ENCODE data around the gene FGFRL1. TPM values are rescaled to one million over a fixed set of nuclear protein-coding genes. Genes with fewer than 3 reads are reported as not detected.
"Not testable (repeated sequence)": the region's sequence is repeated elsewhere in the genome, so short reads cannot be mapped to it uniquely, and the experiment has no call there.

FGFRL1 gene
- polyA plus RNA-seq, 4 donors, result 31.3 to 42.0 (median 38.1) TPM

DNA sequence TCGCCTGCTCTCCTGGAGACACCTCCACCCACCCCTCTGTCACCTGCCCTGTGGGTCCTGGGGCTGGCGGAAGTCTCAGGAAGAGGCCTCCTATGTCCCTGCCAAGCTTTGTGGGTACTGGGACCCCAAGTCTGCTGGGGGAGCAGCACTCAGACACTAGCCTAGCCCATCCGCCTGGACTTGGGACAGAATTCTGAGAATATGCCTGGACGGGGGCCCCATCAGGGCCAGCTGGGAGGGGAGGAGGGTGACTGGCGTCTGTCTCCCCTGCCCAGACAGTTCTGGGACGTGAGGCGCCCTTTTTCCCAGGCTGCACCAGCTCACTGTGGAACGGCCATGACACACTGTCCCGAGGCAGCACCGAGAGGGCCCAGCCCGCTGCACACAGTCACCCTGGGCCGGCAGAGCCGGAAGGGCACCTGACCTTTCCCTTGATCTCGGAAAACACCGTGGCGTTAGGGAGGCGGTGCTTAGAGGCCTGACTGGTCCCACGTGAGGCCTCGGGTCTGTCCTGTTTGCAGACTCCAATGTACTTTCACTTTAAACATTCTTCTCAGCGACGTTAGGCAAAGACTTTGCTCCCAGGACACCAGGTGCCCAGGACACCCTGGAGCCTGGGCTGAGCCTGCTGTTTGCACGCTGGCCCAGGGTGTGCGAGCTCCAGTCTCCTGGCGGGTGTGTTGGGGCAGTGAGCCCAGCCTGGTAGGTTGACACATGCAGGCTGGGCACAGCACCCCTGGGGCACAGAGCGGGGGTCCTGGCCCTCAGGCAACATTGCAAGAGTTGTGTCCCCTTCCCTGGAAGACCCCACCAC is 18.9 kb upstream of the FGFRL1 start:
- DNase-seq (ENCODE audit: low read depth in 4 of 4, low spot score in 3 of 4), result no peak

DNA sequence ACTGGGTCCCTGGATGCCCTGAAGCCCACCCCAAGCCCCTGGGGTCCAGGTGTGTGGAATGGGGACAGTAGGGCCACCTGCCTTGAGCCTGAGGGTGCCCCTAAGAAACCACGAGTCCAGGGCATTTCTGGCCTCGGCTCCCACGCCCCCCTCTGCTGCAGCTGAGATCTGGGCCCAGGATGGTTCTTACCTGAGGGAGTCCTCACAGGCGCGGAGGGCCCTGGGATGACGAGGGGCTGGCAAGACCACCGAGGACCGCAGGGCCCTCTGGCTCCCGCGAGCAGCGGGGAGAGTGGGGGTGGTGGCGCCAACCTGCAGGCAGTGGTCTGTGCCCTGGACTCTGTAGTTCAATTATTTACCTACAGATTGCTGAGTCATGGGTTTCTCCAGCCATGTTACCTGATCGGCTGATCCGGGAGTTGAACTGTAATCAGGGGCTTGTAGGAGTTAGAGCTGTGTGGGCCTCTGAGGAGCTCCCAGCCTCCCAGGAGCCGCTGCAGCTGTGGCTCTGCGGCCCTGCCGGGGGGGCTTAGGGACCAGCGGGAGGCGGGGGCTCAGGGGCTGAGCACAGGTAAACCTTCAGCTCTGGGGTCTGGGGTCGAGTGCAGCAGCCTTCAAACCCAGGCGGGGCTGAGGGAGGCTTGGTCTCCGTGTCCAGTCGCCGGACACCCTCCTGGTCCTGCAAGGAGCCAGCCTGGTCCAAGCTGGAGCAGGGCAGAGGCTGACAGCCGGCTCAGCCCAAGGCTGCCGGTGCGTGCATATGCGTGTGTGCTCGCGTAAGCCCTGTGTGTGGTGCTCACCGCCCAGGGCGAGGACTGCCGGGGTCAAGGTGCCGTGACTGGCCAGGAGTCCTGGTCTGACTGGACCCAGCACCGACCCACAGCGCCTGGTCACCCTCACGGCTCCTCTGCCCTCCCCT is 18.1 kb upstream of the FGFRL1 start, which contains the start of gene SLC26A1:
Gene SLC26A1, minus strand, starts transcription at position 294 of the 919 bp plus-strand sequence. CDS start 1,701 bp downstream, outside the sequence.
- no peak for DNase-seq (ENCODE audit: low read depth in 4 of 4, low spot score in 3 of 4)

DNA sequence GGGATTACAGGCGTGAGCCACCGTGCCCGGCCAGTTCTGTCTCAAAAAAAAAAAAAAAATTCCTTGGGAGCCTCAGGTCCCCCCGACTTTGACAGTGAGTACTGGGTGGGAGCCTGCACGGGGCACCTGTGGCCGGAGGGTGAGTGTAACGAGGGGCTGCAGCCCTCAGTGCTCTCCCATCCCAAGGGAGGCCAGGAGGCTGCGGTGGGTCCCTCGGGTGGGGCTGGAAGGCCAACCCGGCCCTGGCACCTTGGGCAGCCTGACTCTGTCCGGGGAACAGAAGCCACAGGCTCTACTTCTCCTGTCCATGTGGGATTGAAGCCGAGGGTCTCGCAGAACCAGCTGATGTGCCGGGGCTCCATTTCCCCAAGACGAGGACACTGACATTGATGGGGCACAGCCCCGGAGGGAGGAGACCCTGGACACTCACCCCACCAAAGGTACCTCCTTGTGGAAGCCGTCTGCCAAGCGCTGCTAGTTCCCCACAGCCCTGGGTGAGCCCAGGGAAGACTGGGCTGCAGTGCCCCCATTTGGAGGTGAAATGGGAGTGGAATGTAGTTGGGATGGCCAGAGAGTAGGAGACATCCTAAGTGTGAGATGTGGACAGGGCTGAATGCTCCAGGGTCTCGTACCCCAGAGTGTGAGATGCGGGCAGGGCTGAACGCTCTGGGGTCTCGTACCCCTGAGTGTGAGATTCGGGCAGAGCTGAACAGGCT is 16.0 kb upstream of the FGFRL1 start:
- no peak for DNase-seq (ENCODE audit: low read depth in 4 of 4, low spot score in 3 of 4)

DNA sequence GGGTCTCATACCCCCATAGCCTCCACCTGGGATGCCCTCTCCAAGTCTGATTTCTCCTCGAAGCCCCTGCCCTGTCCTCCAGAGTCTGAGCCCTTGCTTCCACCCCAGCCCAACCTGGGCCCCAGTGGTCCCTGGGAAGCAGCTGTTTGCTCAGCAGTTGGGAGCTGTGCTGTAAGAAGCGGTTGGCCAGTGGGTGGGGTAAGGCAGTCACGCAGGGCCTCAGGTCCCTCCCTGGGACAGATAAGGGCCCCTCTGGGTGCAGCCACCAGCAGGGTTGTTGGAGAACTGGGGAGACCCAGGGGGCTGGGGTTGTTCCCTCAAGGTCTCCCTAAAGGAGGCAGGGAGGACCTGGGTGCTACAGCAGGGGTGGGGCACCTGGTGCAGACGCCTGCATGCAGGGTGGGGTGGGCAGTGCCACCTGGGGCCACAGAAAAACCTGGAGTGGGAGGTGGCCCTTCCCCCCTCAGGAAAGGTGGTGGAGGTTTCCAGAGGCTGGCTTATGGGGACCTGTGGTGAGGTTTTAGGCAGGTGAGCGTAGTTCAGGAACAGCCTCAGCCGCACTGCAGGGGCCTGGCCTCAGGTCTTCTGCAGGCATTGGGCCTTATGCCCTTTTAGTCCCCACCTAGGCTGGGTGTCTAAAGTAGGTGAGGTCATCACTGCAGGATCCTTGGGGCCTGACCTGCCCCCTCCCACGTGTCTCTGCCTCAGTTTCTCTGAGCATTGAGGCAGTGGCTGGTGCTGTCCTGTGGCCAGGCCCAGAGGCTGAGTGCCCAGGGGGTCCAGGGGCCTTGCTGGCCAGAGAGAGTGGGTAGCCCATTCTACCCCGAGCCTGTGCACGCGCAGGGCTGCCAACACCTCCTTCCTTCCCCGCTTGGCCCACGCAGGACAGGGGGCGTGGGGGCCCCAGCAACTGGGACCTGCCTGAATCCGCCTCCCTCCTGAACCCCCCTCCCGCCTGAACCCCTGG is 15.1 kb upstream of the FGFRL1 start:
- DNase-seq (ENCODE audit: low read depth in 4 of 4, low spot score in 3 of 4), result no peak

DNA sequence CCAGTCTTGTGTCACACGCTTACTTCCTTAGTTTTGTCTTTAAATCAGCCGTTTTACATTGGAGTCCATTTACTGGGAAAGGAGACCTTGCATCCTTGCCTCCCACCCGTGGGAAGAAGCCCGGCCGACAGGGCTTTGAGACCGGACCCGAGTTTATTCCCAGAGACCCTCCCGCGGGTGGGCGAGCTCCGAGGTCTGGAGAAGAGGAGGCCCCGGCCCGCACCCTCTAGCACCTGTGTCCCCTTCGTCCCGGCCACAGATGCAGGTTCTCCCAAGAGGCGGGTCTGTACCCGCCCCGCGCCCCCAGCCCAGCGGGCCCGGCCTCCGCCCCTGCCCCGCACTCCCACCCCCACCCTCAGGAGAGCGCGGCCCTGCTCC is 14.4 kb upstream of the FGFRL1 start:
- no peak for DNase-seq (ENCODE audit: low read depth in 4 of 4, low spot score in 3 of 4)

DNA sequence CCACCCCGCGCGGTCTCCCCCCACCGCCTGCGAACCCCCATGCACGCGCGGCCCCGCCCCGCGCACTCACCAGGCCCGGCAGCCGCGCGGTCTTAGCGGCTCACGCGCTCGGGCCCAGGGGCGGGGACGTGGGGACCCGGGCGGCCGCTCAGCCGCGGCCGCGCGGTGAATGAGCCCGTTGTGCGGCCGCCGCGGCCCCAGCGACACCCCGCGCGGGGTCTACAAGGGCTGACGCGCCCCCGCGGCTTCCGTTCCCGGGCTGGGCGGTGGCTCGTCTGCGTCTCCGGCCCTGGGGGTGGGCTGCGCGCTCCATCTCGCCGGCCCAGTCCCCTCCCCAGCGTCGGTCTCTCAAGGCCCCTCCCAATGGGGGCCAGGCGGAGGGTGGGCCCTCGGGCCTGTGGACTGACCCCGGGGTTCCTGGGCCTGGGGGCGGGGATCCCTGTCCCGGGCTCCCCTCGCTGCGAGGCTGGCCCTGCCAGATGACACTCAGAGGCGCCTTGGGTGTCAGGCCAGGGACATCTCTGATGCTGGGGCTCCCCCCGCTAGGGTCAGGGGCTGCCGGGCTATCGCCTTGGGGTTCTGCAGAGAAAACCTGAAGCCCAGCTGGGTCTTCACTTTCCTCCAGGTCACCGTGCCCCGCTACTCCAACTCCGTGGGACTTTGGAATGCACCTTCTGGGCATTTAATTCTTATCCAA is 13.9 kb upstream of the FGFRL1 start:
- no peak for DNase-seq (ENCODE audit: low read depth in 4 of 4, low spot score in 3 of 4)

DNA sequence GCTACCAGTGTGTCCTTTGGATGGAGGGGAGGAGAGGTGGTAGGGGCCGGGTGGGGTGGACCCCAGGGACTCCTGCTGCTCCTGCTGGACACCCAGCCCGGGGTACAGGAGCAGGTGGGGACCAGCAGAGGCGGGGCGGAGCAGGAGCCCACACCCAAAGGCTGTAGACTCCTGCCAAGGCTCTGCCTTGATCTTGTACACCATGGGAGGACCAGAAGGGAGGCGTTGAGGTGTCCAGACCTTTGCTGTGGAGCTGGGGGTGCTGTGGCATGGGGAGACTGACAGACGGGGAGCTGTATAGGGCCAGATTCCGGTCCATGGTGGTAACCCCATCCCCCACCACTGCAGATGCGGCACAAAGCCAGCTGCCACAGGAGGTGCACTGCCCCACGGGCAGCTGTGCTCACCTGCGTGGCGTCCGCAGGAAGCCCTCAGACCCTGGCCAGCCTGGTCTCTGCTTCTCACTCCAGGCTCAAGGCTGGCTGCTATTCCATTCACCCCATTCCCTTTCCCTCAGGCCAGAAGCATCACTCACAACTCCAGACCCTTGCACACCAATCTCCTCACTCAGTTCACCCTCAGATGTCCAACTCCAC is 13.2 kb upstream of the FGFRL1 start:
- DNase-seq (ENCODE audit: low read depth in 4 of 4, low spot score in 3 of 4), result no peak

DNA sequence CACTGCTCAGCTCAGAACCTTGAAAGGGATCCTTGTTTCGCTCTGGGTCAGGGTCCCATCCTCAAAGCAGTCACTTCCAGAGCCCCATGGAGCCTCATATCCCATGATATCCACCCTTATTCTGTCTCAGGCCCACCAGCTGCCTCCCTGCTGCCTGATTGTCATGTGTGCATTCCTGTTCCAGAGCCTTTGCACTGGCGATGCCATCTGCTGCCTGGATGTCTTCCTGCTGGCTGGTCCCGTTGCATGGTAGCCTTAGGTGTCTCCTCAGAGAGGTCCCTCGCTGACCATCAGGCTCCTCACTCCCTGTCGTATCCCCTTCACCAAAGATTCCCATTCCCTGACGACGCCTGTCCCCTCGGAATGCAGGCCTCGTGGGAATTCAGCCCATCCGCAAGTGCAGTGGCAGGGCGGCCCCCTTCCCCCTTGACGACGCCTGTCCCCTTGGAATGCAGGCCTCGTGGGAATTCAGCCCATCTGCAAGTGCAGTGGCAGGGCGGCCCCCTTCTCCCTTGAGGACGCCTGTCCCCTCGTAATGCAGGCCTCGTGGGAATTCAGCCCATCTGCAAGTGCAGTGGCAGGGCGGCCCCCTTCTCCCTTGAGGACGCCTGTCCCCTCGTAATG is 12.1 kb upstream of the FGFRL1 start:
- not testable (repeated sequence) for DNase-seq (ENCODE audit: low read depth in 4 of 4, low spot score in 3 of 4)

DNA sequence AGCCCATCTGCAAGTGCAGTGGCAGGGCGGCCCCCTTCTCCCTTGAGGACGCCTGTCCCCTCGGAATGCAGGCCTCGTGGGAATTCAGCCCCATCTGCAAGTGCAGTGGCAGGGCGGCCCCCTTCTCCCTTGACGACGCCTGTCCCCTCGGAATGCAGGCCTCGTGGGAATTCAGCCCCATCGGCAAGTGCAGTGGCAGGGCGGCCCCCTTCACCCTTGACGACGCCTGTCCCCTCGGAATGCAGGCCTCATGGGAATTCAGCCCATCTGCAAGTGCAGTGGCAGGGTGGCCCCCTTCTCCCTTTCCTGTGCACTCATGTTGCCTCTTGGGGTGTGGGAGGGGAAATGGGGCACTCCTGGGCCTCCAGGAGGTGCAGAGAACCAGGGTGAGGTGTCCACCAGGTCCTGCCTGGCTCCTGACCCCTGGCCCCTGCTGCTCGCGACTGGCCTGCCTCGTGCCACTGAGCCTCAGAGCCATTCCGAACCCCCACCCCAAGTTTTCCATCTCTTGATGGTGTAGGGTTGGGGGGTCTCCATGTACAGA is 11.5 kb upstream of the FGFRL1 start:
- DNase-seq (ENCODE audit: low read depth in 4 of 4, low spot score in 3 of 4), result no peak

DNA sequence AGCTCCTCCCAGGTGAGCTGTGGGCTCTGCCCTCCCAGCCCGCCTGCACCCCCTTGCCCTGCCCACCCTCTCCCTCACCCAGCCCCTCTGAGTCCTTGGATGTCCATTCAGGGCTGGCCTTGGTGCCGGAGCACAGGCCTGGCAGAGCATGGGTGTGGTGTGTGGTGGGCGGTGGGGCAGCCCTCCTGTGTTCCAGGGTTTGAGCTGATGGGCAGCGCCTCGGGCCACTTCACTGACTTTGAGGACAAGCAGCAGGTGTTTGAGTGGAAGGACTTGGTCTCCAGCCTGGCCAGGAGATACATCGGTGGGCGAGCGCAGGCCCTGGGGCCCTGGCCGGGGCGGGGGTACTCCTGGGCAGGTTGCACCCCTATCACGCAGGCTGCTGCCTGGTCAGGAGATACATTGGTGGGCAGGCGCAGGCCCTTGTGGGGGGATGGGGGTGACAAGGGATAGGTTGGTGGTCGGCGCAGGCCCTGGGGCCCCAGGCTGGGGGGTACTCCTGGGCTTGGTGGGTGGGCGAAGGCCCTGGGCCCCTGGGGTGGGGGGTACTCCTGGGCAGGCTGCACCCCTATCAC is 10.7 kb upstream of the FGFRL1 start:
- DNase-seq (ENCODE audit: low read depth in 4 of 4, low spot score in 3 of 4), result no peak

DNA sequence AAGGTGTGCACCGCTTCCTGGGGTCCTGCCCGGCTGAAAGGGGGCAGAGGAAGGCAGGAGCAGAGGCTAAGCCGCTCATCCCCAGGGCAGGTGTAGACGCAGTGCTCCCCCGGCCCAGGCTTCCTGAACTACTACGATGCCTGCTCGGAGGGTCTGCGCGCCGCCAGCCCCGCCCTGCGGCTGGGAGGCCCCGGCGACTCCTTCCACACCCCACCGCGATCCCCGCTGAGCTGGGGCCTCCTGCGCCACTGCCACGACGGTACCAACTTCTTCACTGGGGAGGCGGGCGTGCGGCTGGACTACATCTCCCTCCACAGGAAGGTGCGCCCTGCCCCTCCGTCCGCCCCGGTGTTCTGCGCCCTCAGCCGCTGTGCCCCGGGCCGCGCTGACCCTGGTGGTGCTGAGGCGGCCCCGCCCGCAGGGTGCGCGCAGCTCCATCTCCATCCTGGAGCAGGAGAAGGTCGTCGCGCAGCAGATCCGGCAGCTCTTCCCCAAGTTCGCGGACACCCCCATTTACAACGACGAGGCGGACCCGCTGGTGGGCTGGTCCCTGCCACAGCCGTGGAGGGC is 9.8 kb upstream of the FGFRL1 start:
- no peak for DNase-seq (ENCODE audit: low read depth in 4 of 4, low spot score in 3 of 4)

DNA sequence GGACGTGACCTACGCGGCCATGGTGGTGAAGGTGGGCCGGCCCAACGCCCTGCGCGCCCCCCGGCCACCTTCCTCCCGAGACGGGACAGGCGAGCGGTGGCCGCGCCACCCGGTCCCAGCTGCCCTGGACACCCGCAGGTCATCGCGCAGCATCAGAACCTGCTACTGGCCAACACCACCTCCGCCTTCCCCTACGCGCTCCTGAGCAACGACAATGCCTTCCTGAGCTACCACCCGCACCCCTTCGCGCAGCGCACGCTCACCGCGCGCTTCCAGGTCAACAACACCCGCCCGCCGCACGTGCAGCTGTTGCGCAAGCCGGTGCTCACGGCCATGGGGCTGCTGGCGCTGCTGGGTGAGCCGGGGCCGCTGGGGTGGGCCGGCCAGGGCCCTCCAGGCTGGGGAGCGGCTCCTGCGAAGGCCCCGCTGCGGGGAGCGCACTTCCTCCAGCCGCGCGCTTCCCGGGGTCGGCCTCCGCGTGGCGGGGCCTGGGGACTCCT is 9.2 kb upstream of the FGFRL1 start:
- no peak for DNase-seq (ENCODE audit: low read depth in 4 of 4, low spot score in 3 of 4)

DNA sequence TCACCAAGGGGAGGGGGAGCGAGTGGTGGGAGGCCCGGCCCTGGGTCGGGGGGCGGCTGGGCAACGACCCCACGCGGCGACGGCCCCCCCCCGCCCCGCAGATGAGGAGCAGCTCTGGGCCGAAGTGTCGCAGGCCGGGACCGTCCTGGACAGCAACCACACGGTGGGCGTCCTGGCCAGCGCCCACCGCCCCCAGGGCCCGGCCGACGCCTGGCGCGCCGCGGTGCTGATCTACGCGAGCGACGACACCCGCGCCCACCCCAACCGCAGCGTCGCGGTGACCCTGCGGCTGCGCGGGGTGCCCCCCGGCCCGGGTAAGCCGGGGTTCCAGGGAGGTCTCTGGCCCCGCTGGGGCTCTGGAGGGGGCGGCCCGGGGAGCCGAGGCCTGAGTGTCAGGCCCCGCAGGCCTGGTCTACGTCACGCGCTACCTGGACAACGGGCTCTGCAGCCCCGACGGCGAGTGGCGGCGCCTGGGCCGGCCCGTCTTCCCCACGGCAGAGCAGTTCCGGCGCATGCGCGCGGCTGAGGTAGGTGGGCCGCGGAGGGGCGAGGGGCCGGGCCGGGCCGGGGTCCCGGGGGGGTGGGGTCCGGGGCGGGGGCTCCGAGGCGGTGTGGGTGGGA is 8.7 kb upstream of the FGFRL1 start:
- DNase-seq (ENCODE audit: low read depth in 4 of 4, low spot score in 3 of 4), result no peak

DNA sequence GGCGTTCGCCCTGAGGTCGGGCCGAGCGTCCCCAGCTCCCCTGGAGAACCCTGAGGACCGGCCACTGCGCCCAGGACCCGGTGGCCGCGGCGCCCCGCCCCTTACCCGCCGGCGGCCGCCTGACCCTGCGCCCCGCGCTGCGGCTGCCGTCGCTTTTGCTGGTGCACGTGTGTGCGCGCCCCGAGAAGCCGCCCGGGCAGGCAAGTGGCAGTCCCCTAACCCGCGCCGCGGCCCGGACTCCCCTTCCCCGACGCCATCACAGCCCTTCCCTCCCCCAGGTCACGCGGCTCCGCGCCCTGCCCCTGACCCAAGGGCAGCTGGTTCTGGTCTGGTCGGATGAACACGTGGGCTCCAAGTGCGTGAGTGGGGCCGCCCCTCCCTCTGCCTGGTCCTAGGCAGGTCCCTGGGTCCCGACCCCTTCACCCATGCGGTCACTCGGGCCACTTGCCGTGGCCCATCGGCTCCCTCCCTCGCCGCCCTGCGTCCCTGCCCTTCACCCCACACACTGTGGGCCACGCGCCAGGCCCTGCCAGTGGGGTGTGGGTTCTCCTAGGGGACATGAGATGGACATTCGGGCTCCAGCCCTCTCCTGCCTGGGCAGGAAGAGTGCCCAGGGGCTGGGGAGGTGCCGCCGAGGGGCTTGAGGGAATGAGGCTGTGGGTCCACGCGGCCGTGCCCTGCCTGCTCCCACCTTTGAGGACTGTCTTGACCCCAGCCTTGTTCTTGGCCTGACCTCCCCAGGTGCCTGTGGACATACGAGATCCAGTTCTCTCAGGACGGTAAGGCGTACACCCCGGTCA is 8.0 kb upstream of the FGFRL1 start:
- no peak for DNase-seq (ENCODE audit: low read depth in 4 of 4, low spot score in 3 of 4)

DNA sequence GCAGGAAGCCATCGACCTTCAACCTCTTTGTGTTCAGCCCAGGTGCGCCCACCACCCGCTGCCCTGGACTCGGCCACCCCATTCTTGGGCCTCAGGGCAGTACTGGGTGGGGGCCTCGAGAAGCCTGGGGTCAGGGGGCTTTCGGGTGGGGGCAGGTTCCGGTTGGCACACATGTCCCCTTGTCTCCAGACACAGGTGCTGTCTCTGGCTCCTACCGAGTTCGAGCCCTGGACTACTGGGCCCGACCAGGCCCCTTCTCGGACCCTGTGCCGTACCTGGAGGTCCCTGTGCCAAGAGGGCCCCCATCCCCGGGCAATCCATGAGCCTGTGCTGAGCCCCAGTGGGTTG is 7.4 kb upstream of the FGFRL1 start:
- DNase-seq (ENCODE audit: low read depth in 4 of 4, low spot score in 3 of 4), result no peak
